Activated T-cell treated with anti-CD3 and anti-CD28 coated beads for 4 hours (primary cell): ENCODE data around the gene VHLL.

Experiments used
- DNase-seq: peaks from one replicate; pipeline ENCODE4 v3.0.0-alpha.2; 2020

Gene VHLL

DNA sequence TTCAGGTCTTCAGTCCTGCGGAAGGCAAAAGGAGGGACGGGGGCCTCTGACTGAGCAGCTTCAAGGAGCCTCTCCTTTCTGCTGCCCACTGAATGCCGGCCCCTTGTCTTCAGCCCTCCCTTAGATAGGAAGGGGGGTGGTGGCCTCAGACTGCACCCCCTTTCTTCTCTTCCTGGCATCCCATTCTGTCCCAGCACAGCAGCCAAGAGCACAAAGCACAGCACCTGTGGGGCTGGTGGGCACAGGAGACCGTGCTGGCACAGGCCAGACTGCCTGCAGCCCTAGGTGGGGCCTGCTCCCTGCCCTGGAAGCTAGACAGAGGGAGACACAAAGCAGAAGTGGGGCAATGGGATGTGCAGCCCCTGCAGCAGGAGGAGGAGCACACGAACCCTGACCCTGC lies 49.5 kb downstream of the VHLL start:
- DNase-seq: no peak
